Endodermal cell (in vitro differentiated cells): ENCODE measurements around the gene TRUB2. TPM values are rescaled to one million over a fixed set of nuclear protein-coding genes. Genes with fewer than 3 reads are reported as not detected.

Source experiments
- DNase-seq: peaks from one replicate; pipeline ENCODE4 v3.0.0-alpha.2; 2017
- H3K27ac ChIP-seq: 2 replicates; pipeline ENCODE4 v1.5.1; 2013; ENCODE audit warnings: mild to moderate bottlenecking, low read depth, low read length, moderate library complexity
- H3K27me3 ChIP-seq: 2 replicates; pipeline ENCODE4 v1.6.1; 2013; ENCODE audit warnings: mild to moderate bottlenecking, low read length, moderate library complexity; ENCODE audit not compliant: insufficient read depth, control insufficient read depth, poor library complexity, severe bottlenecking
- H3K36me3 ChIP-seq: 2 replicates; pipeline ENCODE4 v1.7.0; 2013; ENCODE audit warnings: mild to moderate bottlenecking, low read length, moderate library complexity; ENCODE audit not compliant: control insufficient read depth, insufficient read depth
- H3K4me1 ChIP-seq: one replicate; pipeline ENCODE4 v1.7.0; 2013; ENCODE audit warnings: low read length; ENCODE audit not compliant: control insufficient read depth, insufficient read depth
- H3K4me3 ChIP-seq: 2 replicates; pipeline ENCODE4 v1.5.1; 2013; ENCODE audit warnings: mild to moderate bottlenecking, low read length, moderate library complexity
- H3K9ac ChIP-seq: 2 replicates; pipeline ENCODE4 v1.6.1; 2013; ENCODE audit warnings: mild to moderate bottlenecking, low read length, moderate library complexity; ENCODE audit not compliant: poor library complexity, severe bottlenecking; ENCODE audit errors: extremely low read depth
- H3K9me3 ChIP-seq: 2 replicates; pipeline ENCODE4 v1.6.1; 2013; ENCODE audit warnings: mild to moderate bottlenecking, low read length, moderate library complexity; ENCODE audit not compliant: control insufficient read depth
- H3K27ac Mint-ChIP-seq: 2 replicates; pipeline ENCODE4 v1.8.0; 2020; ENCODE audit warnings: mixed read lengths
- H3K27me3 Mint-ChIP-seq: 2 replicates; pipeline ENCODE4 v1.8.0; 2021; ENCODE audit warnings: mild to moderate bottlenecking, mixed read lengths; ENCODE audit not compliant: insufficient read depth
- H3K36me3 Mint-ChIP-seq: 2 replicates; pipeline ENCODE4 v1.8.0; 2020; ENCODE audit warnings: low read depth, mixed read lengths
- H3K4me1 Mint-ChIP-seq: 2 replicates; pipeline ENCODE4 v1.8.0; 2020; ENCODE audit warnings: mixed read lengths
- H3K4me3 Mint-ChIP-seq: 2 replicates; pipeline ENCODE4 v1.8.0; 2020; ENCODE audit warnings: mild to moderate bottlenecking, moderate library complexity, mixed read lengths
- H3K9me3 Mint-ChIP-seq: 2 replicates; pipeline ENCODE4 v1.8.0; 2020; ENCODE audit warnings: mild to moderate bottlenecking, mixed read lengths
- WGBS, 2 experiments: methylation state at CpG; one replicate each; pipeline versions ENCODE4 v1.1.5 to v1.1.7; 2013; ENCODE audit warnings: missing lambda C conversion rate in 2 of 2, mixed read lengths in 1 of 2; ENCODE audit not compliant: insufficient coverage in 1 of 2, insufficient read length in 1 of 2; 5-methylcytosine and 5-hydroxymethylcytosine counted together
- total RNA-seq, 2 donors: library from RNA; stranded (reverse); fragmentation: NEBNext Ultra II Directional in 1 of 2; extraction: Animal tissue kit (Norgen Biotek cat#: 25700) in 1 of 2; gene quantifications; 2 replicates in 1 of 2; 3 replicates in 1 of 2; pipeline ENCODE4 v1.2.1, GENCODE V29; 2021
- TF ChIP-seq, protein P1 (sequence below): fragments of 200-600 bp; sonication (generic); conservative IDR thresholded peaks from 2 replicates; pipeline ENCODE4 v1.5.0; 2021; ENCODE audit warnings: antibody characterized with exemption, mild to moderate bottlenecking

TRUB2 gene
- total RNA-seq, 2 donors from 2014 or later: 30.6 to 31.8 TPM

DNA sequence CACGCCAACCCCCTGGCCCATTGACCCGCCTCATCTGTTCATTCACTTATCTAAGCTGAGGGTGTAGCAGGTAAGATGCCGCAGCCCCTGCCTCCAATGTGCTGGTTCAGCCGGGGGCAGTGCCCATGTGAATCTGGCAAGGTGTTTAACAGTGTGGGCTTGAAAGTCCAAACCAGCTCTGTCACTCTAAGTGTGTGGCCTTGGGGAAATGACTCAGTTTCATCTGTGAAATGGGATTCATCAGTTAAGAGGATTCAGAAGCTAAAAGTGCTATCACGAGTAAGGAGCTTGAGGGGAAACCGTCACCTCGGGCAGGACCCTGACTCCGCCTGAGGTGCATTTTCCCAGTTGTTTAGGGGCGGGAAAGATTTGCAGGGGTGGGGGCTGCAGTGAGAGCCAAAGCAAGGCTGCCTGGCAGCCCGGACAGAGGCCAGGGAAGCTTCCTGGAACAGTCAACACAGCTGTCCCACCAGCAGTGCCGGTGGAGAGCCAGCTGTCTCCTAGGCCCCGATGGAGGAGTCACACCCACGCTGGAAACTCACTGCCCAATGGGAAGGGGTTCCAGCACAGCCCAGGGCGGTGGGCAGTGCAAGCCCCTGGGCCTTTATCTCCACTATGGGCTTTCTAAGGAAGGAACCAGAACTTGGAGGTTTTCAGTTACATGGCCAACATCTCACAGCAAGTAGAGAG, 39.2 kb upstream of the TRUB2 start:
- H3K9me3 Mint-ChIP-seq: no peaks in the 10 kb centered on the region

DNA sequence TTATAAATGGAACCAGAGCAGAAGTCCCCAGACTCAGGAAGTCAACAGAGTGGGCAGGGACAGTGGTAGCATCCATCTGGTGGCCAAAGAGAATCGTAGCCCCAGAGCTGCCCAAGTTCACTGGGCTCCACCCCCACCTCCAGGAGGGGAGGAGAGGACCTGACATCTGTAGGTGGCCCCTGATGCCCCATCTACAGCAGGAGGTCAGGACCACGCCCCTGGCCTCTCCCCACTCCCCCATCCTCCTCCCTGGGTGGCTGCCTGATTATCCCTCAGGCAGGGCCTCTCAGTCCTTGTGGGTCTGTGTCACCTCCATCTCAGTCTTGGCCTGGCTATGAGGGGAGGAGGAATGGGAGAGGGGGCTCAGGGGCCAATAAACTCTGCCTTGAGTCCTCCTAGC, 38.6 kb upstream of the TRUB2 start:
- 82% methylated on average over 1 of the region's 2 CpGs; no CpG with 5 or more reads in 1 of the 2 experiments for WGBS, 2 experiments
- H3K36me3 ChIP-seq: no peaks in the 10 kb centered on the region
- Mint-ChIP-seq H3K27ac (no peak overlapping the region), H3K4me3 (no peak overlapping the region), H3K27me3 (peaks cover 24% of the 10 kb centered on the region), H3K36me3 (peaks cover 7% of the 10 kb centered on the region), H3K9me3 (no peaks in the 10 kb centered on the region), H3K4me1 (peaks cover 11% of the 10 kb centered on the region)
- peaks cover 3% of the 10 kb centered on the region for H3K4me1 ChIP-seq
- DNase-seq: no peak
- TF ChIP-seq, protein P1, sequence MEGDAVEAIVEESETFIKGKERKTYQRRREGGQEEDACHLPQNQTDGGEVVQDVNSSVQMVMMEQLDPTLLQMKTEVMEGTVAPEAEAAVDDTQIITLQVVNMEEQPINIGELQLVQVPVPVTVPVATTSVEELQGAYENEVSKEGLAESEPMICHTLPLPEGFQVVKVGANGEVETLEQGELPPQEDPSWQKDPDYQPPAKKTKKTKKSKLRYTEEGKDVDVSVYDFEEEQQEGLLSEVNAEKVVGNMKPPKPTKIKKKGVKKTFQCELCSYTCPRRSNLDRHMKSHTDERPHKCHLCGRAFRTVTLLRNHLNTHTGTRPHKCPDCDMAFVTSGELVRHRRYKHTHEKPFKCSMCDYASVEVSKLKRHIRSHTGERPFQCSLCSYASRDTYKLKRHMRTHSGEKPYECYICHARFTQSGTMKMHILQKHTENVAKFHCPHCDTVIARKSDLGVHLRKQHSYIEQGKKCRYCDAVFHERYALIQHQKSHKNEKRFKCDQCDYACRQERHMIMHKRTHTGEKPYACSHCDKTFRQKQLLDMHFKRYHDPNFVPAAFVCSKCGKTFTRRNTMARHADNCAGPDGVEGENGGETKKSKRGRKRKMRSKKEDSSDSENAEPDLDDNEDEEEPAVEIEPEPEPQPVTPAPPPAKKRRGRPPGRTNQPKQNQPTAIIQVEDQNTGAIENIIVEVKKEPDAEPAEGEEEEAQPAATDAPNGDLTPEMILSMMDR: no peak
- H3K27ac ChIP-seq: no peak overlapping the region
- H3K9ac ChIP-seq: no peak overlapping the region
- no peaks in the 10 kb centered on the region for H3K9me3 ChIP-seq
- no peak overlapping the region for H3K4me3 ChIP-seq
- H3K27me3 ChIP-seq: no peaks in the 10 kb centered on the region

More for the DNA sequence above, 39.2 kb upstream of the TRUB2 start:
- H3K4me1 Mint-ChIP-seq: peaks cover 11% of the 10 kb centered on the region
- Histone ChIP-seq H3K27ac (no peak overlapping the region), H3K36me3 (no peaks in the 10 kb centered on the region), H3K4me1 (peaks cover 3% of the 10 kb centered on the region), H3K9ac (no peak overlapping the region), H3K4me3 (no peak overlapping the region), H3K9me3 (no peaks in the 10 kb centered on the region), H3K27me3 (no peaks in the 10 kb centered on the region)
- TF ChIP-seq, protein P1: no peak
- 75 to 81% methylated on average over 8 to 14 of the region's 14 CpGs for WGBS, 2 experiments
- peaks cover 30% of the 10 kb centered on the region for H3K27me3 Mint-ChIP-seq
- peak overlapping the region; percentile 39 for H3K4me3 Mint-ChIP-seq
- no peak for DNase-seq
- no peak overlapping the region for H3K27ac Mint-ChIP-seq
- peaks cover 3% of the 10 kb centered on the region for H3K36me3 Mint-ChIP-seq

DNA sequence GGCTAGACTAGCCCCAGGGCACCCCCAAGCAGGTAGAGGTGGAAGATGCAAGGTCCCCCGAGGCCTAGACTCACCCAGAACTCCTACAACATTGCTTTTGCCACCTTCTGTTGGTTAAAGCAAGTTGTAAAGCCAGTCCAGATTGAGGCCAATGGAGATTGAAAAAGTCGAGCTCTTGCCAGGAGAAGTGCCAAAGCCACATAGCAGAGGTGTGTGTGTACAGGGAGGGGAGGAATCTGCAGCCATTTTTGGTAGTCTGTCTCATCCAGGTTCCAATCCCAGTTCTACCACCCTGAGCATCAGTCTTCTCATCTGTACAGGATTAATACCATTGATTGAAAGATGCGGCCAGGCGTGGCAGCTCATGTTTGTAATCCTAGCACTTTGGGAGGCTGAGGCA, 36.6 kb upstream of the TRUB2 start:
- Histone ChIP-seq H3K36me3 (no peaks in the 10 kb centered on the region), H3K9ac (no peak overlapping the region), H3K27ac (no peak overlapping the region), H3K4me3 (no peak overlapping the region), H3K9me3 (no peaks in the 10 kb centered on the region), H3K4me1 (no peaks in the 10 kb centered on the region), H3K27me3 (no peaks in the 10 kb centered on the region)
- H3K27ac Mint-ChIP-seq: no peak overlapping the region
- TF ChIP-seq, protein P1: no peak
- H3K4me3 Mint-ChIP-seq: no peak overlapping the region
- peaks cover 13% of the 10 kb centered on the region for H3K27me3 Mint-ChIP-seq
- DNase-seq: no peak
- no peaks in the 10 kb centered on the region for H3K9me3 Mint-ChIP-seq
- peaks cover 15% of the 10 kb centered on the region for H3K36me3 Mint-ChIP-seq
- H3K4me1 Mint-ChIP-seq: peaks cover 3% of the 10 kb centered on the region
- WGBS, 2 experiments: 87 to 93% methylated on average over 3 to 4 of the region's 4 CpGs
